Bronchus fibroblast of lung (primary cell): ENCODE results near the gene COMT. TPM values are rescaled to one million over a fixed set of nuclear protein-coding genes. Genes with fewer than 3 reads are reported as not detected.

Experiments
- total RNA-seq: library from RNA; depleted of rRNA; stranded (reverse); fragments of >200 nt; gene quantifications from 2 replicates; pipeline ENCODE4 v1.2.3, GENCODE V29; 2015

Gene COMT
- total RNA-seq = 290 and 340 TPM in 2 replicates

DNA sequence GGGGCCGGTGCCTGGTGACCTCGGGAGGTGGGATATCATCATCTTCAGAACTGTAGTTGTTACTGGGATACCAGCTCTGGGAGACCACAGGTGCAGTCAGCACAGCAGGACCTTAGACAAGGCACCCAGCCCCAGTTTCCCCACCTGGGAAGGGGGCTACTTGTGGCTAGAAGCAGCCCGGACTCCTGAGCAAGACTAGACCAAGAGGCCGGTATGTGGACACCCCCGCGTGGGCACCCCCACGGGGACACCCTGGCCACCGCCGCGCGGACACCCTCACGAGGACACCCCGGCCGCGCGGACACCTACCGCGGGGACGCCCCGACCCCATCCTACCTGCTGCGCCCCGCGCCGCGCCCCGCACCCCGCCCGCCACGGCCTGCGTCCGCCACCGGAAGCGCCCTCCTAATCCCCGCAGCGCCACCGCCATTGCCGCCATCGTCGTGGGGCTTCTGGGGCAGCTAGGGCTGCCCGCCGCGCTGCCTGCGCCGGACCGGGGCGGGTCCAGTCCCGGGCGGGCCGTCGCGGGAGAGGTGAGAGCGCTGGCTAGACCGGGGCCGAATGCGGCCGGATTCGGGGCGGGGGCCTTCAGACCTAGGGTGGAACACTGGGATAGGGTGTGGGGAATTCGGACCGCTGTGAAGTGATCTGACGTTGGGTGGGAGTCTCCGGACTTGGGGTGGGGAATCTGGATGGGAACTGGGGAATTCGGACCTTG, at the start of gene COMT, which contains the start of gene TXNRD2:
Gene COMT (plus strand): TSS at position 408 of the 718 bp plus-strand sequence. CDS start 20,755 bp downstream, outside the sequence.
Gene TXNRD2 (minus strand): TSS at position 454 of the 718 bp plus-strand sequence. CDS start 15 bp downstream, at position 439.

DNA sequence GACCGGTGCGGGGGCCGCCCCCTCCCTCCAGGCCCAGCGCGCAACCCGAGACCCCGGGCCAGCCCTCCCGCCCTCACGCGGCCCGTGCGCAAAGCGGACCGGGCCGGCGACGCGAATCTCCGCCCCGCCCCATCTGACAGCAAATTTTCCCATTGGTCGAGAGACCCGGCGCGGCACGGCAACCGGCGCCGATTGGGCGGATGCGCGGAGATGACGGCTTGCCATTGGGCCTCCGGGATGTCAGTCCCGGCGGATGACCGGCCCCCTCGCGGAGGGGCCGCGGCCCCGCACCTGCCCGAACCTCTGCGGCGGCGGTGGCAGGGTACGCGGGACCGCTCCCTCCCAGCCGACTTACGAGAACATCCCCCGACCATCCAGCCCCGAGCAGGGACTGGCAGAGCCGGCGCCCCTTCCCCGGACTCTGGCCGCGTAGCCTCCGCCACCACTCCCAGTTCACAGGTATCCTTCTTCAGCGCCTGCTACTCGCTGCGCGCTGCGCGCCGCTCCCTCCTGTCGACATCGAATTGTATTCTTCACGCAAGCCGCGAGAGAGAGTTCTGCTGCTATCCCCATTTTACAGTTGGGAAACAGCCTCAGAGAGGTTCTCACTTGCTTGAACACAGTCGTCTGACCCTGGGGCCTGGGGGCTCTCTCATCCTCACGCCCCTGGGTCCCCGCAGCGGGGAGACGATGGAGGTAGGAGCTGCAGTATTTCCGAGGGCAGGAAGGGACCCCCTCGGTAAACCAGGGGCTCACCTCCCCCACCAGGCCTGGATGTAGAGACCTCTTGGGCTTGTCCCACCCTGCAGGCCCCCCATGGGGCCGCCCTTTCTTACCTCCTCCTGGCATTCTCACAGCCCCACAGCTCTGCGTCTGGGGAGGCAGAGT, 75.4 kb downstream of the COMT start, which contains the start of gene ARVCF:
Gene ARVCF (minus strand): TSS at position 90 of the 888 bp plus-strand sequence. CDS start 26,029 bp downstream, outside the sequence.

Other genes starting within 250 kb of the COMT start
- 8.4 and 12.8 TPM in 2 replicates for gene SEPTIN5, start 227.3 kb upstream of the COMT start, total RNA-seq
- 0.50 TPM in 1 of 2 replicates, not detected in the other for gene GP1BB, start 218.2 kb upstream of the COMT start, total RNA-seq
- gene TBX1, start 181.0 kb upstream of the COMT start, total RNA-seq = under 0.01 TPM in 1 of 2 replicates, not detected in the other
- gene GNB1L, start 86.9 kb upstream of the COMT start, total RNA-seq = 11.6 and 12.8 TPM in 2 replicates
- gene RTL10, start 86.9 kb upstream of the COMT start, total RNA-seq = 9.4 and 10.3 TPM in 2 replicates
- gene TXNRD2, start within 50 bp of the COMT start, total RNA-seq = 27.6 and 28.6 TPM in 2 replicates
- gene ARVCF, start 75.1 kb downstream of the COMT start, total RNA-seq = 8.4 and 9.4 TPM in 2 replicates
- gene TANGO2, start 79.3 kb downstream of the COMT start, total RNA-seq = 18.8 and 25.3 TPM in 2 replicates
- 13.4 and 14.1 TPM in 2 replicates for gene DGCR8, start 138.5 kb downstream of the COMT start, total RNA-seq
- 679 and 792 TPM in 2 replicates for gene RANBP1, start 174.3 kb downstream of the COMT start, total RNA-seq
- 27.1 and 35.5 TPM in 2 replicates for gene TRMT2A, start 175.5 kb downstream of the COMT start, total RNA-seq
- gene ZDHHC8, start 190.0 kb downstream of the COMT start, total RNA-seq = 20.8 and 24.5 TPM in 2 replicates
- 0.15 TPM in 1 of 2 replicates, not detected in the other for gene CCDC188, start 209.3 kb downstream of the COMT start, total RNA-seq